ENCODE measurements around the gene SKOR1.

The SKOR1 gene

DNA sequence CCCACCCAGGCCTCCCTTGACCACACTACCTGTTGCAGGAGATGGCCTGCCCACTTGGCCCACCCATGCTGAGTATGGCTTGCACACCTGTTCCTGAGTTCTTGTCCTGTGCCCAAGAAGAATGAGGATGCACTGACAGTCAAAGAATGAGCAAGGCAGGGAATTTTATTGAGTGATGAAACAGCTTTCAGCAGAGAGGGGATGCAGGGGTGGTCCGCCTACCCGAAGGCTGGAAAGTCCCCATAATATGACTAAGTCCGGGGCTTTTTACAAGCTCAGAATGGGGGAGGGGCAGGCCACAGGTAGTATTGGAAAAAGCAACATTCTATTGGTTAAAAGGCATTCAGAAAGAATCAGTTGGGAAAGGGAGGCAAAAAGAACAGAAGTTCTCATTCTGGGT, 44.4 kb downstream of the SKOR1 start:
- TF ChIP-seq, protein P1, sequence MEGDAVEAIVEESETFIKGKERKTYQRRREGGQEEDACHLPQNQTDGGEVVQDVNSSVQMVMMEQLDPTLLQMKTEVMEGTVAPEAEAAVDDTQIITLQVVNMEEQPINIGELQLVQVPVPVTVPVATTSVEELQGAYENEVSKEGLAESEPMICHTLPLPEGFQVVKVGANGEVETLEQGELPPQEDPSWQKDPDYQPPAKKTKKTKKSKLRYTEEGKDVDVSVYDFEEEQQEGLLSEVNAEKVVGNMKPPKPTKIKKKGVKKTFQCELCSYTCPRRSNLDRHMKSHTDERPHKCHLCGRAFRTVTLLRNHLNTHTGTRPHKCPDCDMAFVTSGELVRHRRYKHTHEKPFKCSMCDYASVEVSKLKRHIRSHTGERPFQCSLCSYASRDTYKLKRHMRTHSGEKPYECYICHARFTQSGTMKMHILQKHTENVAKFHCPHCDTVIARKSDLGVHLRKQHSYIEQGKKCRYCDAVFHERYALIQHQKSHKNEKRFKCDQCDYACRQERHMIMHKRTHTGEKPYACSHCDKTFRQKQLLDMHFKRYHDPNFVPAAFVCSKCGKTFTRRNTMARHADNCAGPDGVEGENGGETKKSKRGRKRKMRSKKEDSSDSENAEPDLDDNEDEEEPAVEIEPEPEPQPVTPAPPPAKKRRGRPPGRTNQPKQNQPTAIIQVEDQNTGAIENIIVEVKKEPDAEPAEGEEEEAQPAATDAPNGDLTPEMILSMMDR (IDR thresholded peaks at IDR 0.05; ENCODE audit: low read depth, low read length), result no peak
- no peak for DNase-seq (ENCODE audit: extremely low read depth, low read depth)

DNA sequence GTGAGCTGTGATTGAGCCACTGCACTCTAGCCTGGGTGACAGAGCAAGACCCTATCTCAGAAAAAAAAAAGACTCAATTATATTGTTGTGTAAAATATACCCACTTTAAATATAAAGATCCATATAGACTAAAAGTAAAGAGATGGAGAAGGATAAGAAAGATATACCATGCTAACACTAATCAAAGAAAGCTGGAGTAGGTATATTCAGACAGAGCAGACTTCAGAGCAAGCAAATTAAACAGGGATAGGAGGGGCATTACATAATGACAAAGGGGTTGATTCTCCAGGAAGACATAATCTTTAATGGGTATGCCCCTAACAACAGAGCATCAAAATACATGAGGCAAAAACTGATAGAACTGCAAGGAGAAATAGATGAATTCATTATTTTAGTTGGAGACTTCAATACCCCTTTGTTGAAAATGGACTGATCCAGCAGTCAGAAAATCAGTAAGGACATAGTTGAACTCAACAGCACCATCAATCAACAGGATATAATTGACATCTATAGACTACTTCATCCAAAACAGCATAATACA, 45.6 kb downstream of the SKOR1 start:
- TF ChIP-seq, protein P1 (IDR thresholded peaks at IDR 0.05; ENCODE audit: low read depth, low read length), result no peak
- no peak for DNase-seq (ENCODE audit: extremely low read depth, low read depth)

DNA sequence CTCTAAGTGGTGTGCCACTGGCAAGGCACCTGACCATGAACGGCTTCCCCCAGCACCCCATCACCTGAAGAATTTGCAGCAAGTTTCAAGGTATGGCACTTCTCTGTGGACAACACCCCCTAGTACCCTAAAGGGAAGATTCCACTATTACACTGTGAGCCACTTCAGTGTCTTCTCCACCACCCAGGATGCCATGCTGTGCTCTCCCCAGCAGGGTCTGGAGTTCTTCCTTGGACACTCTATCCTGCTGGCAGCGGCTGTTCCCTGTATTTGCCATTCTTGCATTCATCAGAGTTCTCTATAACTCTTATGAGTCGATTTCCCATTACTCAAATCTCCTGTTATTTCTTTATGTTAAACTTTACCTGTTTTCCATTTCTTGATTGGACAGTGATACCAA, 48.5 kb downstream of the SKOR1 start:
- no peak for DNase-seq (ENCODE audit: extremely low read depth, low read depth)
- TF ChIP-seq, protein P1 (IDR thresholded peaks at IDR 0.05; ENCODE audit: low read depth, low read length), result no peak

DNA sequence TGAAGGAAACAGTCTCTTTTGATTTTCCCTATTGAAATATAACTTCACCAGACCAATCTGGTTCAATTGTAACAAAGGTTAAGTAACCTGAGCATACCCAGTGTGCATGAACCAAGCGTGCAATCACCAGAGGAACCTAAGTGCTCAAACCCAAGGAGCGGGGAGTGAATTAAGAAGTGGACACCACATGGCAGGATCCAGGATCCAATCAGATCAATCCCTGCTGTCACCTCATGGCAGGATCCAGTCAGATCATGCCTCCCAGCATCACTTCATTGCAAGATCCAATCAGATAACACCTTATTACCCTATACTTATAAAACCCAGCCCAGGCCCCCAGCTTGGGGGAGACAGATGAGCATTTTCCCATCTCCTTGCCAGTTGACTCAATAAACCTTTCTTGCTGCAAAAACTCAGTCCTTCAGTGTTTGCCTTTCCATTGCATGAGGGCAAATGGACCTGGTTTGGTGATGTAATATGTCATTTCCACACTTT, 53.5 kb downstream of the SKOR1 start:
- no peak for DNase-seq (ENCODE audit: extremely low read depth, low read depth)
- TF ChIP-seq, protein P1 (IDR thresholded peaks at IDR 0.05; ENCODE audit: low read depth, low read length), result no peak

DNA sequence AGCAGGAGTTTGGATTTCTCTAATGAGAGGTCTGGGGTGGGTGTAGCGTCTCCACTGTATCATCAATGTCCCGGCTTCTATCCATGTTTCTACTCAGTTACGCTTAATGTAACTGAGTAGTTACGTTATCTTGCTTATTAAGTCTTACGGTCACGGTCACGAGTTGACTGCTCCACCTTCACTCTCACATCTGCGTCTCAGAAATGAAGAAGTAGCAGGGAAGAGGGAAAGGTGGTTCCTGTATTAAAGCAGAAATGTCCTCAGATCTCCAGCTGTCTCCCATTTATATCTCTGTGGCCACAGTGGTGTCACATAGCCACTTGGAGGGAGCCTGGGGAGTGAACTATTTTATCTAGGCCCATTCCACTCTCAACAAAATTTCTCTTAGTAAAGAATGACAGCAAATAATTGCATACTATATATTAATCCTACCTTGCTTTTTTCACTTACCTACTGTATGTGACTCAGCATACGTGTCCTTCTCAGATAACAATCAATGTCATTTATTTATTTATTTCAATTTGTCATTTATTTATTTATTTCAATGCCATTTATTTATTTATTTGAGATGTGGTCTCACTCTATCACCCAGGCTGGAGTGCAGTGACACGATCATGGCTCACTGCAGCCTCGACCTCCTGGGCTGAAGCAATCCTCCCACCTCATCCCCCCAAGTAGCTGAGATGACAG, 54.3 kb downstream of the SKOR1 start:
- DNase-seq (ENCODE audit: extremely low read depth, low read depth), result no peak
- TF ChIP-seq, protein P1 (IDR thresholded peaks at IDR 0.05; ENCODE audit: low read depth, low read length), result no peak

DNA sequence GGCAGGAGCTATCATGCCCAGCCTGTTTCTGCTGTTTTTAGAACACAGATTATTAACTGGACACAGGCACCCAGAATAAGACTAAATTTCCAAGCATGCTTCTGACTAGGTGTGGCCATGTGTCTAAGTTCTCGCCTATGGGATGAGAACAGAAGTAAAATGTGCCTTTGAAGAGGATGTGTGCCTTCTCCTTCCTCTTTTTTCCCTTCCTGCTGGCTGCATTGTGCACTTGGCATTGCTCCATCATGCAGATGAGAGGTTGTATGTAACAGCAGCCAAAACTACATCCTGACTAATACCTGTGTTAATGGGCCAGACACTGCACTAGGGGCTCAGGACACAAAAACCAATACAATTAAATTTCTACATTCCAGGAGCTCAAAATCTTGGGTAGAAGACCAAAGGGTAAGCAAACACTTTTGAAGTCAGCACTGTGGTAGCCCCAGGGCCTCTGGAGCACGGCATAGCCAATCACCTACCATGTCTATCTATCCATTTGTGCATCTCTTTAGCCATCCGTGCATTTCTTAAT, 55.4 kb downstream of the SKOR1 start:
- no peak for DNase-seq (ENCODE audit: extremely low read depth, low read depth)
- TF ChIP-seq, protein P1 (IDR thresholded peaks at IDR 0.05; ENCODE audit: low read depth, low read length), result no peak

DNA sequence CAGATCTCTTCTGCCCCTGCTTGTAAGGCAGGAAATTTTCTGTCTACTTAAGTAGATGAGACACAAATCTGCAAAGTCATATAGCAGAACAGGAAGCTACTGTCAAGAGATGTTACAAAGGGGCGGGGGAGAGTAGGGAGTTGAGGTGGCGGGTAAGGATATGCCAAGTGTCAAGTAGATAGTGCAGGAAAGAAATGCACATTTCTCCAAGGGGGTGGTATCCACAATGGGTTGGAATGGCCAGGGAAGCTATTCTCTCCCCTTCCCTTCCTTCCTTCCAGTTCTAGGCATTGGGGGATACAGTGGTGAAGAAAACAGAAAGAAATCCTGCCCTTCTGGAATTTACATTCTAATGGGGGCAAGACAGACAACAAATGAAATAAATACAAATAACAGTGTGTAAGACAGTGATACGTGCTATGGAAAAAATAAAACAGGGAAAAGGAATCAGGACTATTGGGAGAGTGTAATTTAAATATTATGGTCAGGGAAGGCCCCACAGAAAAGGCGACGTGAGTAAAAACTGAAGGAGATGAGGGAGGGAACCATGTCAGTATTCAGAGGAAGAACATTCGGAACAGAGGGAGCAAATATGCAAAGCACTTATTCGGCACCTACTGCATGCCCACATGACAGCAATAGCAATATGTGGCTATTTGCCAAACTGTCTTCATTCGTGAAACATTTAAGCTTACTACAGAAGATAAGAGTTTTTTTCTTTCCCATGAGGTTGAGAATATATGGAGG, 57.4 kb downstream of the SKOR1 start:
- no peak for DNase-seq (ENCODE audit: extremely low read depth, low read depth)
- TF ChIP-seq, protein P1 (IDR thresholded peaks at IDR 0.05; ENCODE audit: low read depth, low read length), result no peak

Data from AG09319 (cell line).